ENCODE measurements around the gene SLC25A6.
"Not testable (repeated sequence)": the region's sequence is repeated elsewhere in the genome, so short reads cannot be mapped to it uniquely, and the experiment has no call there.

SLC25A6 gene

DNA sequence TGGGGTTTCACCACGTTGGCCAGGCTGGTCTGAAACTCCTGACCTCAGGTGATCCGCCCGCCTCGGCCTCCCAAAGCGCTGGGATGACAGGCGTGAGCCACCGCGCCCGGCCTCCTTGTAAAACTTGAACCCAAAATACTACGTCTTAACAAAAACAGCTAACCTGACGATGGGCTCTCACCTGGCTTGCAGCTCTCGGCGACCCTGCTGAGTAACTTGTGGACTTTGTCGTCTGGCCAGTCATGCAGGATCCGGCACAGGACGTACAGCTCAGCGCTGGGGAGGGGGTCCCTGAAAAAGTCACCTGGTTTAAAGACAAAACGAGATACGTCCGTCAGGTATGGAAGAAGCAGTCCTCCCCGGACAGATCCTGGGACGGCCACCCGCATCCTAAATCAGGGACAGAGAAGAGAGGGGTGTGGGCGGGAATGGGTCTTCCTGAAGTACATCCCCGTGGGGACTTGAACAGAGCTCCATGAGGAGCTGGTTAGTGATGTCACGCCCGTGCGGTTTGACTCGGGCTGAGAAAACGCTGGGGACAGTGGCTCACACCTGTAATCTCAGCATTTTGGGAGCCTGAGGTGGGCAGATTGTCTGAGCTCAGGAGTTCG is 20.7 kb upstream of the SLC25A6 start:
- TF ChIP-seq, protein P1, sequence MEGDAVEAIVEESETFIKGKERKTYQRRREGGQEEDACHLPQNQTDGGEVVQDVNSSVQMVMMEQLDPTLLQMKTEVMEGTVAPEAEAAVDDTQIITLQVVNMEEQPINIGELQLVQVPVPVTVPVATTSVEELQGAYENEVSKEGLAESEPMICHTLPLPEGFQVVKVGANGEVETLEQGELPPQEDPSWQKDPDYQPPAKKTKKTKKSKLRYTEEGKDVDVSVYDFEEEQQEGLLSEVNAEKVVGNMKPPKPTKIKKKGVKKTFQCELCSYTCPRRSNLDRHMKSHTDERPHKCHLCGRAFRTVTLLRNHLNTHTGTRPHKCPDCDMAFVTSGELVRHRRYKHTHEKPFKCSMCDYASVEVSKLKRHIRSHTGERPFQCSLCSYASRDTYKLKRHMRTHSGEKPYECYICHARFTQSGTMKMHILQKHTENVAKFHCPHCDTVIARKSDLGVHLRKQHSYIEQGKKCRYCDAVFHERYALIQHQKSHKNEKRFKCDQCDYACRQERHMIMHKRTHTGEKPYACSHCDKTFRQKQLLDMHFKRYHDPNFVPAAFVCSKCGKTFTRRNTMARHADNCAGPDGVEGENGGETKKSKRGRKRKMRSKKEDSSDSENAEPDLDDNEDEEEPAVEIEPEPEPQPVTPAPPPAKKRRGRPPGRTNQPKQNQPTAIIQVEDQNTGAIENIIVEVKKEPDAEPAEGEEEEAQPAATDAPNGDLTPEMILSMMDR (IDR thresholded peaks at IDR 0.05; ENCODE audit: low read depth, low read length): no peak
- no peak overlapping the region for H3K4me3 ChIP-seq (ENCODE audit: low read depth, low read length)
- in situ Hi-C loops (cut with HindIII; ENCODE audit: low sequenced_read_pairs): no loop called here
- no peak for DNase-seq (ENCODE audit: low read depth, low spot score)

DNA sequence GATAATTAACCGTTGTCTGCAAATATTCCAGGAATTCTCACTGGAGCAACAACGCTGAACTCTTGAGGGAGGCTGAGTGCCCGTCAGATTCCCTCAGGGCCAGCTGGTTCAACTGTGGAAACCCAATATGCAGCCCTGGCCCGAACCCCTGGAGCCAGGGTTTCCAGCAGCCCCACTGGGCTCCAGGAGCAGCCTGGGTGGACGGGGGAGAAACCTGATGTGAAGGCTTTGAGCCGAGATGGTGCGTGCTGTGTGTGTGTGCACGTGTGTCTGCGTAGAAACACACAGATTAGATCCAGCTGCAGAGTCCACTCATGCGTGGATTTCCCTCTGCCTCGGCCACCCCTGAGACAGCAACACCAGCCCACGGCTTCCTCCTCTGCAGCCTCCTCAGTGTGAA is 19.4 kb upstream of the SLC25A6 start:
- DNase-seq (ENCODE audit: low read depth, low spot score): no peak
- no peak overlapping the region for H3K4me3 ChIP-seq (ENCODE audit: low read depth, low read length)
- in situ Hi-C loops (cut with HindIII; ENCODE audit: low sequenced_read_pairs): no loop called here
- TF ChIP-seq, protein P1 (IDR thresholded peaks at IDR 0.05; ENCODE audit: low read depth, low read length): no peak

DNA sequence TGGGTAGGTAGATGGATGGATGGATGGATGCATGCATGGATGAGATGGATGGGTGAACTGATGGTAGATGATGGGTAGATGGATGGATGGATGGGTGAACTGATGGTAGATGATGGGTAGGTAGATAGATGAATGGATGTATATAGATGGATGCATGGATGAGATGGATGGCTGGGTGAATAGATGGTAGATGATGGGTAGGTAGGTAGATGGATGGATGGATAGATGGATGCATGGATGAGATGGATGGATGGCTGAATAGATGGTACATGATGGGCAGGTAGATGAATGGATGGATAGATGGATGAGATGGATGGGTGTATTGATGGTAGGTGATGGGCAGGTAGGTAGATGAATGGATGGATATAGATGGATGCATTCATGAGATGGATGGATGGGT is 15.1 kb upstream of the SLC25A6 start:
- no peak overlapping the region for H3K4me3 ChIP-seq (ENCODE audit: low read depth, low read length)
- in situ Hi-C loops (cut with HindIII; ENCODE audit: low sequenced_read_pairs): no loop called here
- TF ChIP-seq, protein P1 (IDR thresholded peaks at IDR 0.05; ENCODE audit: low read depth, low read length): no peak
- no peak for DNase-seq (ENCODE audit: low read depth, low spot score)

DNA sequence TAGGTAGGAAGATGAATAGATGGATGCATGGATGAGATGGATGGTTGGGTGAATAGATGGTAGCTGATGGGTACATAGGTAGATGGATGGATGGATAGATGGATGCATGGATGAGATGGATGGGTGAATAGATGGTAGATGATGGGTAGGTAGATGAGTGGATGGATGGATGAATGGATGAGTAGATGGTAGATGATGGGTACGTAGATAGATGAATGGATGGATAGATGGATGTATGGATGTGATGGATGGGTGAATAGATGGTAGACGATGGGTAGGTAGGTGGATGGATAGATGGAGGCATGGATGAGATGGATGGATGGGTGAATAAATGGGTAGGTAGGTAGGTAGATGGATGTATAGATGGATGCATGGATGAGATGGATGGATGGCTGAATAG is 13.9 kb upstream of the SLC25A6 start:
- DNase-seq (ENCODE audit: low read depth, low spot score); in situ Hi-C loops (cut with HindIII; ENCODE audit: low sequenced_read_pairs); H3K4me3 ChIP-seq (ENCODE audit: low read depth, low read length): not testable (repeated sequence)

DNA sequence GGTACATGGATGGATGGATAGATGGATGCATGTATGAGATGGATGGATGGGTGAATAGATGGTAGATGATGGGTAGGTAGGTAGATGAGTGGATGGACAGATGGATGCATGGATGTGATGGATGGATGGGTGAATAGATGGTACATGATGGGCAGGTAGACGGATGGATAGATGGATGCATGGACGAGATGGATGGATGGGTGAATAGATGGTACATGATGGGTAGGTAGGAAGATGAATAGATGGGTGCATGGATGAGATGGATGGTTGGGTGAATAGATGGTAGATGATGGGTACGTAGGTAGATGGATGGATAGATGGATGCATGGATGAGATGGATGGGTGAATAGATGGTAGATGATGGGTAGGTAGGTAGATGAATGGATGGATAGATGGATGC is 12.0 kb upstream of the SLC25A6 start:
- in situ Hi-C loops (cut with HindIII; ENCODE audit: low sequenced_read_pairs); H3K4me3 ChIP-seq (ENCODE audit: low read depth, low read length); DNase-seq (ENCODE audit: low read depth, low spot score): not testable (repeated sequence)

DNA sequence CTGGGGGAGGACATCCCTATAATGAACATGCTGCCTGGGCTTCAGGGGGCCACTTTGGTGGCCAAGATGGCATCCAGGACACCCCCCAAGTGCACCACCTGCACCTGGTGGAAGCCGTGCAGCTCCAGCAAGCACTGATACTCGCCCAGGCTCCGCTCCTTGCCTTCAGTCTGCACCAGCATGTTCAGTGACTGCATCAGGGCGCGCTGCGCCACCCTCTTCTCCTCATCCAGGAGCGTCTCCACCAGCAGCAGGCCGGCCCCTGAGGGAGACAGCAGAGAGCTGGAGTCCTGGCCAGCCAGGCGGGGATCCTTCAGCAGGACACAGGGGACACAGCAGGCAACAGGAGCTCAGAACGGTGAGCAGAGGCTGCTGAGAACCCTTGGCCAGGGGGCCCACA is 11.3 kb upstream of the SLC25A6 start:
- in situ Hi-C loops (cut with HindIII; ENCODE audit: low sequenced_read_pairs): no loop called here
- no peak overlapping the region for H3K4me3 ChIP-seq (ENCODE audit: low read depth, low read length)
- TF ChIP-seq, protein P1 (IDR thresholded peaks at IDR 0.05; ENCODE audit: low read depth, low read length): no peak
- DNase-seq (ENCODE audit: low read depth, low spot score): no peak

DNA sequence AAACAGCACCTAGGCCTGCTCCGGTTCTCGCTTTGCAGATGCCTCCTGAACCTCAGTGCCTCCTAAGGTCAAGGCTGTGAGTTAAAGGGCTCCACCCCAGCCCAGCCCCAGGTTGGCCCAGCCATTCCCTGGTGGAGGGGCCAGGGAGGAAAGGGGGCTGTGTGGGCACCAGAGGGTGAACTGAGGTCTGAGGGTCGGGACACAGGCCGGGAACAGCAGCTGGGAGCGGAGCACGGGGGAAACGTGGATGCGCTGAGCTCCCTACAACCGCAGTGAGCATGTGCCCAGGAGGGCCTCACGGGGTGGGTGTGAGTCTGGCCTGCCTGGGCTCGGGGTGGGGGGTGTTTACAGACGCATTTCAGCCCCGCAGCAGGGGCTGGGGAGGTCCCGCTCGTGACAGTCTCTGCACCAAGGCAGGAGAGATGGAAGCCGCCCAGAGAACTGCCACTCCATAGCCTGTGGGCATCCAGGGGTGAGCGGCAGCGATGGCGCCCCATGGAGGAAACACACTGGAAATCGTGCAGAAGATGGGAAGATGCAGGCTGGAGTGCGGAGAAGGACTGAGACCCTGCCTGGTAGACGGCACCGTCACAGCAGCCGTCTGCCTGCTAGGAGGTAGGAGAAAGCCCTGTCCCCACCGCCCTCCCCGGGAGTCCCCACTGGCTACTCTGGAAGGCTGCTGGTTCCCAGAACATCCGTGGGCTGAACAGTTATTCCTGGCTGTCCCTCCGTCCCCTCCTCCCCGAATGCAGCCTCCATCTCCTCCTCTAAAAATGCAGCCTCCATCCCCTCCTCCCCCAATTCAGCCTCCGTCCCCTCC is 9.9 kb upstream of the SLC25A6 start:
- TF ChIP-seq, protein P1 (IDR thresholded peaks at IDR 0.05; ENCODE audit: low read depth, low read length): no peak
- DNase-seq (ENCODE audit: low read depth, low spot score): no peak
- no peak overlapping the region for H3K4me3 ChIP-seq (ENCODE audit: low read depth, low read length)
- in situ Hi-C loops (cut with HindIII; ENCODE audit: low sequenced_read_pairs): no loop called here
